H4 (cell line): ENCODE measurements around the gene TLE2. TPM values are rescaled to one million over a fixed set of nuclear protein-coding genes. Genes with fewer than 3 reads are reported as not detected.
"Not testable (repeated sequence)": the region's sequence is repeated elsewhere in the genome, so short reads cannot be mapped to it uniquely, and the experiment has no call there.

Experiments
- DNase-seq: peaks from one replicate; pipeline ENCODE4 v3.0.0-alpha.2; 2015; ENCODE audit warnings: low spot score
- total RNA-seq: library from RNA; depleted of rRNA; stranded (reverse); fragments of >200 nt; shearing (Covaris generic); gene quantifications from 2 replicates; pipeline ENCODE4 v1.2.3, GENCODE V29; 2014

Gene TLE2
- total RNA-seq, 1 experiment from 2014 or later, result 3.5 TPM

GRCh38 chr19:3013263-3013725 is 15.8 kb downstream of the TLE2 start:
- no peak for DNase-seq

GRCh38 chr19:3012621-3013262 is 16.3 kb downstream of the TLE2 start:
- DNase-seq, result no peak

GRCh38 chr19:3012059-3012458 is 17.0 kb downstream of the TLE2 start:
- not testable (repeated sequence) for DNase-seq

GRCh38 chr19:3010871-3011270 is 18.2 kb downstream of the TLE2 start:
- no peak for DNase-seq

GRCh38 chr19:3008994-3009393 is 20.1 kb downstream of the TLE2 start:
- DNase-seq, result no peak

- DNase-seq, result no peak
Observed at GRCh38 chr19:3007975-3008374, 21.1 kb downstream of the TLE2 start.

GRCh38 chr19:3006075-3006767 is 22.9 kb downstream of the TLE2 start:
- no peak for DNase-seq

GRCh38 chr19:3005345-3005744 is 23.7 kb downstream of the TLE2 start:
- DNase-seq, result no peak

GRCh38 chr19:3004522-3004921 is 24.6 kb downstream of the TLE2 start:
- DNase-seq, result no peak

GRCh38 chr19:3003046-3003445 is 26.0 kb downstream of the TLE2 start:
- no peak for DNase-seq

GRCh38 chr19:3001235-3001800 is 27.8 kb downstream of the TLE2 start:
- no peak for DNase-seq

- DNase-seq, result no peak
Observed at GRCh38 chr19:2998642-2999041, 30.4 kb downstream of the TLE2 start.

GRCh38 chr19:2997720-2998119 is 31.4 kb downstream of the TLE2 start:
- DNase-seq, result no peak

- DNase-seq, result no peak
Observed at GRCh38 chr19:2994588-2995131, 34.4 kb downstream of the TLE2 start.

GRCh38 chr19:2993579-2993978 is 35.5 kb downstream of the TLE2 start:
- DNase-seq, result no peak

GRCh38 chr19:2992958-2993357 is 36.1 kb downstream of the TLE2 start:
- no peak for DNase-seq

GRCh38 chr19:2992333-2992732 is 36.7 kb downstream of the TLE2 start:
- not testable (repeated sequence) for DNase-seq

GRCh38 chr19:2989236-2989946 is 39.7 kb downstream of the TLE2 start:
- no peak for DNase-seq

GRCh38 chr19:2988568-2988967 is 40.5 kb downstream of the TLE2 start:
- no peak for DNase-seq

GRCh38 chr19:2987797-2988196 is 41.3 kb downstream of the TLE2 start:
- DNase-seq, result no peak

GRCh38 chr19:2986951-2987524 is 42.0 kb downstream of the TLE2 start:
- no peak for DNase-seq

GRCh38 chr19:2984215-2984528 is 44.9 kb downstream of the TLE2 start:
- DNase-seq, result no peak
